Esophagus (tissue), 2 donors: ENCODE data around the gene TMEM54. TPM values are rescaled to one million over a fixed set of nuclear protein-coding genes. Genes with fewer than 3 reads are reported as not detected.

ENCODE experiments used
- H3K27ac ChIP-seq, 2 donors: one replicate each; pipeline ENCODE4 v1.5.1; 2013; ENCODE audit warnings: low read depth in 2 of 2, mild to moderate bottlenecking in 2 of 2, inconsistent platforms in 1 of 2, low read length in 1 of 2, moderate library complexity in 1 of 2
- H3K27me3 ChIP-seq, 2 donors: one replicate each; pipeline ENCODE4 v1.6.1; 2013; ENCODE audit warnings: low read length in 2 of 2, control low read depth in 1 of 2, mild to moderate bottlenecking in 1 of 2; ENCODE audit not compliant: insufficient read depth in 2 of 2, control insufficient read depth in 1 of 2
- H3K36me3 ChIP-seq, 2 donors: one replicate each; pipeline ENCODE4 v1.6.1; 2013; ENCODE audit warnings: low read length in 1 of 2; ENCODE audit not compliant: control insufficient read depth in 2 of 2, insufficient read depth in 2 of 2
- H3K4me1 ChIP-seq, 2 donors: one replicate each; pipeline ENCODE4 v1.6.1; 2013; ENCODE audit warnings: low read length in 1 of 2; ENCODE audit not compliant: control insufficient read depth in 2 of 2, insufficient read depth in 2 of 2
- H3K4me3 ChIP-seq, 2 donors: one replicate each; pipeline ENCODE4 v1.5.1; 2013; ENCODE audit warnings: low read length in 2 of 2, mild to moderate bottlenecking in 2 of 2, low read depth in 1 of 2, moderate library complexity in 1 of 2
- H3K9me3 ChIP-seq, 2 donors: one replicate each; pipeline ENCODE4 v1.6.1; 2013; ENCODE audit warnings: mild to moderate bottlenecking in 2 of 2, low read depth in 1 of 2, low read length in 1 of 2, moderate library complexity in 1 of 2; ENCODE audit not compliant: control insufficient read depth in 2 of 2, insufficient read depth in 1 of 2
- WGBS, 2 donors: extraction: QIAGEN DNeasy Blood & Tissue Kit; methylation state at CpG; one replicate each; pipeline ENCODE4 v1.1.7; 2013; 5-methylcytosine and 5-hydroxymethylcytosine counted together
- polyA plus RNA-seq, 2 donors: library from polyadenylated mRNA; stranded (reverse); fragments of 200-250 nt; gene quantifications; one replicate each; pipeline ENCODE4 v1.2.3, GENCODE V29; 2013
- donor health status: healthy with polysubstance abuse.
- donor health status: Bipolar disorder and iron deficiency.

Gene TMEM54
- polyA plus RNA-seq, 2 donors = 93.0 to 133 TPM

- H3K9me3 ChIP-seq = no peaks in the 10 kb centered on the region
- H3K27ac ChIP-seq = no peak overlapping the region
- WGBS, 2 donors = 95% methylated on average over 1 of the region's 1 CpG
- peaks cover 4 to 12% of the 10 kb centered on the region in 2 donors for H3K4me1 ChIP-seq
- H3K36me3 ChIP-seq = peaks cover 0 to 12% of the 10 kb centered on the region in 2 donors
- no peak overlapping the region for H3K4me3 ChIP-seq
- peaks cover 4 to 13% of the 10 kb centered on the region in 2 donors for H3K27me3 ChIP-seq
Observed at GRCh38 chr1:32891241-32891570, 10.0 kb downstream of the TMEM54 start.

- WGBS, 2 donors = 83 to 86% methylated on average over 7 of the region's 7 CpGs
- Histone ChIP-seq H3K9me3 (no peaks in the 10 kb centered on the region), H3K27me3 (peaks cover 10 to 13% of the 10 kb centered on the region in 2 donors), H3K36me3 (peaks cover 0 to 9% of the 10 kb centered on the region in 2 donors), H3K27ac (no peak overlapping the region), H3K4me1 (peaks cover 4 to 15% of the 10 kb centered on the region in 2 donors), H3K4me3 (no peak overlapping the region)
Observed at GRCh38 chr1:32890516-32891240, 10.5 kb downstream of the TMEM54 start.

- H3K27me3 ChIP-seq = peaks cover 13 to 14% of the 10 kb centered on the region in 2 donors
- no peak overlapping the region for H3K27ac ChIP-seq
- WGBS, 2 donors = 88 to 90% methylated on average over 3 of the region's 3 CpGs
- H3K4me3 ChIP-seq = no peak overlapping the region
- H3K36me3 ChIP-seq = no peaks in the 10 kb centered on the region
- no peaks in the 10 kb centered on the region for H3K9me3 ChIP-seq
- peaks cover 4 to 15% of the 10 kb centered on the region in 2 donors for H3K4me1 ChIP-seq
Observed at GRCh38 chr1:32889731-32890278, 11.4 kb downstream of the TMEM54 start.

- H3K4me3 ChIP-seq = no peak overlapping the region
- H3K27me3 ChIP-seq = peaks cover 13 to 17% of the 10 kb centered on the region in 2 donors
Observed at GRCh38 chr1:32888677-32889420, 12.3 kb downstream of the TMEM54 start.

GRCh38 chr1:32888134-32888533, 13.1 kb downstream of the TMEM54 start:
- Histone ChIP-seq H3K27ac (no peak overlapping the region), H3K4me3 (no peak overlapping the region), H3K4me1 (peaks cover 0 to 13% of the 10 kb centered on the region in 2 donors), H3K9me3 (no peaks in the 10 kb centered on the region), H3K36me3 (no peaks in the 10 kb centered on the region), H3K27me3 (peaks cover 13 to 17% of the 10 kb centered on the region in 2 donors)
- 62 to 79% methylated on average over 3 of the region's 3 CpGs for WGBS, 2 donors

More at GRCh38 chr1:32888677-32889420, 12.3 kb downstream of the TMEM54 start:
- Histone ChIP-seq H3K4me1 (peaks cover 4 to 15% of the 10 kb centered on the region in 2 donors), H3K27ac (no peak overlapping the region), H3K36me3 (no peaks in the 10 kb centered on the region), H3K9me3 (no peaks in the 10 kb centered on the region)
- WGBS, 2 donors = 90% methylated on average over 24 of the region's 24 CpGs

GRCh38 chr1:32887623-32888022, 13.6 kb downstream of the TMEM54 start:
- Histone ChIP-seq H3K4me3 (no peak overlapping the region), H3K36me3 (no peaks in the 10 kb centered on the region), H3K9me3 (no peaks in the 10 kb centered on the region), H3K27me3 (peaks cover 13 to 17% of the 10 kb centered on the region in 2 donors), H3K4me1 (peaks cover 0 to 9% of the 10 kb centered on the region in 2 donors), H3K27ac (no peak overlapping the region)
- WGBS, 2 donors = 67 to 80% methylated on average over 12 of the region's 12 CpGs

GRCh38 chr1:32886828-32887414, 14.3 kb downstream of the TMEM54 start:
- Histone ChIP-seq H3K4me1 (peaks cover 0 to 7% of the 10 kb centered on the region in 2 donors), H3K36me3 (no peaks in the 10 kb centered on the region), H3K27me3 (peaks cover 13 to 17% of the 10 kb centered on the region in 2 donors), H3K4me3 (no peak overlapping the region), H3K9me3 (no peaks in the 10 kb centered on the region), H3K27ac (no peak overlapping the region)
- whole genome bisulfite sequencing, 2 donors = 45 to 55% methylated on average over 15 to 19 of the region's 19 CpGs

- 3 to 4% methylated on average over 58 to 79 of the region's 79 CpGs for WGBS, 2 donors
- H3K4me1 ChIP-seq = peaks cover 3 to 7% of the 10 kb centered on the region in 2 donors
- H3K36me3 ChIP-seq = no peaks in the 10 kb centered on the region
- no peaks in the 10 kb centered on the region for H3K9me3 ChIP-seq
- H3K27me3 ChIP-seq = peaks cover 10 to 17% of the 10 kb centered on the region in 2 donors
- no peak within 1 kb of the TSS for H3K27ac ChIP-seq
- H3K4me3 ChIP-seq = no peak within 1 kb of the TSS
Observed at GRCh38 chr1:32886004-32886827, 15.0 kb downstream of the TMEM54 start, which contains the start of gene HPCA. TSS of gene HPCA (plus strand) at chr1:32886491. CDS start at chr1:32888899, 2,408 bp downstream.

GRCh38 chr1:32885676-32886003, 15.5 kb downstream of the TMEM54 start:
- Histone ChIP-seq H3K9me3 (no peaks in the 10 kb centered on the region), H3K27ac (no peak overlapping the region), H3K27me3 (peaks cover 7 to 17% of the 10 kb centered on the region in 2 donors), H3K4me3 (no peak overlapping the region), H3K4me1 (peaks cover 3 to 7% of the 10 kb centered on the region in 2 donors), H3K36me3 (no peaks in the 10 kb centered on the region)
- WGBS, 2 donors = 18% methylated on average over 8 of the region's 8 CpGs
